Islet precursor cell (in vitro differentiated cells): ENCODE data around the gene XRCC4.
A peak's percentile ranks its signal among the peaks of the same experiment; 100 is the strongest.
"Not testable (repeated sequence)": the region's sequence is repeated elsewhere in the genome, so short reads cannot be mapped to it uniquely, and the experiment has no call there.

ENCODE experiments used
- DNase-seq: peaks from one replicate; pipeline ENCODE4 v3.0.0-alpha.2; 2018

XRCC4 gene

DNA sequence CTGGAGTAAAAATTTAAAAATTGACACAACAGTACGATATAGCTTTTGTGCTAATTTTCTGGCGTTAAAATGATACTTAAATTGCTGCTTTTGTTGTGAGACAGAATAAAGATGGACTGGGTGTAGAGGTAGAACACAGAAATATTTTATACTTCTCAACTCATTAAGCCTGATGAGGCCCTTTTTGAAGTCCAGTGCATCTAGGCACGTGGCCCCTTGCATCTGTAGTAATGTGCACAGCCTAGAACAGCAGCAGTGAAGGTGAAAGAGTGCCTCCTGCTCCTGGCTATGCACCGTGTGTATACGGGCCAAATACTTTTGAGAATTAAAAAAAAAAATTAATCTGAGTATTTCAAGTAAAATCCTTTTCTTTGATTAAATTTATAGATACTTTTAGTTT lies 115.6 kb downstream of the XRCC4 start:
- DNase-seq: no peak

DNA sequence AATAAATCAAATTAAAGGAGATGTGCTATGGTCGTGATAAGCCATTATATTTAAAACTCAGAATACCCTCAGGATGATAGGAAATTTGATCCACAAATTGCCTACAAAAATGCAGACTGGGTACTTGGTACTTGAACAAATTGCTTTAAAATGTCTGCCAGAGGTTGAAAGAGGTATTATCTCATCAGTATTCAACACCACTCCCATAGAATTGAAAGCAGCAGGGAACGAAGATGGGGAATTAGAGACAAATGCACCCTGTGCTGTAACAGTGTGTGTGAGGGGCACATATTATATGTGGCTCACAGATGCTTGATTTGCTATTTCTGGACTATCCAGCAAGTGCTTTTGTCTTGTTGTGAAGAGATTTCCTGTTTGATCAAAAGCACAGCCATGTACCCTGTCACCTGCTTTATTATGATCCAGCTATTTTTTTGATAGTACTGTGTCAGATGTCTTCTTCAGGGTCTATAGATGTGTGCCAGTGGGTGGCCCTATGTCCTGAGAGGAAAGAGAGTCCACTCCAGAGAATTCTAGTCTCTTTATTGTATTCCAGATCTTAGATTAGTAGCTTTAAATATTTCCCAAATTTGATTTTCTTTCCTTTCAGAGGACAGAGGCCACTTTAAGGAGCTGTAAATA lies 120.1 kb downstream of the XRCC4 start:
- DNase-seq: no peak

DNA sequence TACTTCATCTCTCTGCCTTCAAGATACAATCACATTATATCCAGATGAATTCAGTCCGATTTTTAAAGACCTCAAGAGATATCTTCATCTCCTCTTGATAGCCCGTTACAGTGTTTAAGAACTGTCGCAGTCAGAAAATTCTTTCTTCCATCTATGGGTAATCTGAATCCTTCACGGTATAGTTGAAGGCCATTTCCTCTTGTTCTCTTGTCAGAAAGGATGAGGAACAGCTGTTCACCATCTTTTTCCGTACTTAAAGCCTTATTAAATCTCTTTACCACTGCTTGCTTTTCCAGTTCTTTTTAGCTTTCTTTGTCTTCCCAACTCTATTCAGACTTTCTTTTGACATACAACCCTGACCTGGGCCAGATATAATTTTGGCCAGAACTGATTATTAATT lies 121.8 kb downstream of the XRCC4 start:
- no peak for DNase-seq

DNA sequence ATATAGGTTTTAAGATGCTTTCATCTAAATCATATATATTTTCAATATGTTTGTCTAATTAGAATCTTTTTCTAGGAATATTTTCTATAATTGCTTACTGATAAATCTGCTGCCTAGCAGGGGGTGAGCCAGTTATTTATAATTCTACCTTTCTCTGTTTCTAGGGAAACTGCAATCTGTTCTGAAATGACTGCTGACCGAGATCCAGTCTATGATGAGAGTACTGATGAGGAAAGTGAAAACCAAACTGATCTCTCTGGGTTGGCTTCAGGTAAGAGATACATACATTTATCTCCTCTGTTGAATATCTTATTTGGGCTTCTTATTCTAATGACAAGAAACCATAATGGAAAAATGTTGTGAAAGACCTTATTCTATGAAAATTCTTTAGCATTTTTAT lies 127.3 kb downstream of the XRCC4 start:
- no peak for DNase-seq

DNA sequence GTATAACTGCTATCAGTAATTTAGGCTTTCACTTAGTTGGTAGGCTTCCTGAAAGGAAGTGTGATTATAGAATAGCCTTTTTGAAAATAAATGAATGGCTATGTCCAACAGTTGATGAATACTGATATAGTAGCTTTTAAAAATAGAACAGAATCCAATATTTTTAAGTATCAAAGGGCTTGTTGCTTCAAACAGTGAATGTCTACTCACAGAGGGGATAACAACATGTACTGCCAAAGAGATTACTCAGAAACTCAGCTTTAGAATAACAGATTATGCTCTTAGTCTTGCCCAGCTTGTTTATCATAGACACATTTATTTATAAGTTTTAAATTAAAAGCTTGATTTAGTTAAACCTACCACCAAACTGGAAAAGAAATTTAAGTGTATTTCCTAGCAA lies 132.6 kb downstream of the XRCC4 start:
- no peak for DNase-seq

DNA sequence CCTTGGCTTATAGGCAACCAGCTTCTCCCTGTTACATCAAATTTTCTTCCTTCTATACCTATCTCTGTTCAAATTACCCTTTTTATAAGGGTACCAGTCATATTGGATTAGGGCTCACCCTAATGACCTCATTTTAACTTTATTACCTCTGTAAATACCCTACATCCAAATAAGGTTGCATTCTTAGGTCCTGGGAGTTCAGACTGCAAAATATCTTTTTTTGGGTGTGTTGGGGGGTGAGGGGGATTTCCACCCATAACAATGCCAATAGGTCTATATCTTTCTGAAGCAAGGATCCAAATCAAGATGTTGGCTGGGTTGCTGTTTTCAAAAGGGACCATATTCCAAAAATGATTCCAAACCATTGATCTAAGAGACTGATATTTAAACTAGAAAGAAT lies 141.7 kb downstream of the XRCC4 start:
- no peak for DNase-seq

DNA sequence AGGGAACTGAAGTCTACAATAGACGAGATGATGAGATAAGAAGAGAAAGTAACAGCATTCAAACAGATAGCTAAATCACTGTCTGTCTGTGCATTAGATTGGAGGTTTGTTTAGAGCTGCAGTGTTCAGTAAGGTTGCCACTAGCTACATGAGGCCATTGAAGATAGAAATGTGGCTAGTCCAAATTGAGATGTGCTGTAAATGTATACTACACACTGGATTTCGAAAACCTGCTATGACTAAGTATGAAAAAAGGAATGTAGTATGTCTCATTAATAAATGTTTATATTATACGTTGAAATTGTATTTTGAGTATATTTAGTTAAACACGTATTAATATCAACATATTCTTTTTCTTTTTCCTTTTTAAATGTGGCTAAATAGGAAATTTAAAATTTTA lies 142.1 kb downstream of the XRCC4 start:
- DNase-seq: no peak

DNA sequence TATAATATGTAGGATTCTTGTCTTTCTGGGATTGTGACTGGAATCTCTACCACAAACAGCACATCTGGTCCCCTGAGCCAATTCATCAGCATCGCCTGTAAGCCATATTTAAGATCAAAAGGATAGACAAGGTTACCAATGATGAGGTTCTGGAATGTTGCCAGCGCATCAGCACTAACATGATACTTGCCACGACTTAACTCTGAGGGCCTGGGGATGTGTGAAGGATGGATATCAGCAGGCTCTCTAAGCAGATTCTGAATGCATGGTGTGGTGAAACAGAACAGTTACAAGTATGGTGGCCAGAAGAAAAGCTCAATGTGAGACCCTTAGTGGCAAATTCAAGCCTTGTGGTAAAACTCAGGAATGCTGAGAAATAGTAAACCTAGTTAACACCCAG lies 143.0 kb downstream of the XRCC4 start:
- DNase-seq: peak; percentile 68

DNA sequence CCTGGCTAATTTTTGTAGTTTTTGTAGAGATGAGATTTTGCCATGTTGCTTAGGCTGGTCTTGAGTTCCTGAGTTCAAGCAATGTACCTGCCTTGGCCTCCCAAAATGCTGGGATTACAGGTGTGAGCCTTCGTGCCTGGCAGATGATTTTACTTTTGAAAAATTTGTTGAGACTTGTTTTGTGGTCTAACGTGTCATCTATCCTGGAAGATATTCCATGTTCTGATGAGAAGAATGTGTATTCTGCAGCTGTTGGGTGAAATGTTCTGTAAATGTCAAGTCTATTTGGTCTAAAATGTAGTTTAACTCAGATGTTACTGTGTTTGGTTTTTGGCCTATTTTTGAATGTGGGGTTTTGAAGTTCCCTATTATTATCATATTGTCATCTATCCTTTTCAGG lies 145.6 kb downstream of the XRCC4 start:
- no peak for DNase-seq

DNA sequence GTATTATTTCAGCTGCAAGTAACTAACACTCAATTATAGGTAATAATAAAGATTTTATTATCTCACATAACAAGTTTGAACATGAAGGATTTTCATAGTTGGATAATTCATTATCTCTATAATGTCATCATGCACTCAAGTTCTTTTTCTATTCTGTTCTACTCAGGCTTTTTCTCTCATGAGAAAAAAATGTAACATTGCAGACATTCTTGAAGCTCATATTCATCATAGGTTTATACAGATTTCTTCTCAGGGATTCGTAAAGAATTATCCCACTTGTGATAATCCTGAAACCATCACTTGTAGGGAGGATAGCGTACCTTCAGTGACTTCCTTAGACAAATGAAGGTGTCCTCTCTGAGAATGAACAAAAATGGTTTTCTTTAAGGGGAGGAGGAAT lies 150.3 kb downstream of the XRCC4 start:
- no peak for DNase-seq

DNA sequence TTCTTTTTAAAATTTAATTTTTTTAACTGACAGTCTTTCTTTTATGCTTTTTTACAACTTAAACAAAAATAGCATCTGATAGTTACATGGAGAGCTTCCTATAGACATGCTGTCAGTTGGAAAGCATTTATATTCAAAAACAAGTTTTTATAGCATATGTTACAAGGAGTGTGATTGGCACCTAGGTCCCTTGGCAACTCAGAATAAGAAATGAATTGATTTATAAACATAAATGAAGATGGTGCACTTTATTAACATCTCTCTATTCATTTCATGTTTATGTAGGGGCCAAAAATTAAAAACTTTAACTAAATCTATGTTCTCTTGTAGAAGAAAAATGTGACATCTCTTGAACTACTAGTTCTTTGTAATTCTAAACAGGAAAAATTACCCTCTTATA lies 153.2 kb downstream of the XRCC4 start:
- no peak for DNase-seq

DNA sequence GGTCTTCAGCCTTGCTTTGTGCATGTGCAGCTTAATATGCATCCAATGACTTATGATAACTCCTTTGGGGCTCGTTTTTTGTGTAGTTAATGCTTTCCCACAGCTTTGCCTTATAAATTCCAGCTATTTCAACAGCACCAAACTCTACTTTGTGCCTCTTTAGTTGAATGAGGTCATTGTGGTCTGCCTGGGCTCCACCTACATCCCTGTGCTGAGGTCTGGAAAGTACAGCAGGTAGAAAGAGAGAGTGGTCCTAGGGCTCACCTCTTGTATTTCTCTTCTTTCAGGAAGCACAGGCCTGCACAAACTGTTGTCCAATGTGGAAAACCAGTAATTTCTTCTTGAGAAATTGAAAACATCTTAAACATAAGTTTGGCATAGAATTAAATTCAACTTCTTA lies 167.2 kb downstream of the XRCC4 start:
- DNase-seq: peak; percentile 66

DNA sequence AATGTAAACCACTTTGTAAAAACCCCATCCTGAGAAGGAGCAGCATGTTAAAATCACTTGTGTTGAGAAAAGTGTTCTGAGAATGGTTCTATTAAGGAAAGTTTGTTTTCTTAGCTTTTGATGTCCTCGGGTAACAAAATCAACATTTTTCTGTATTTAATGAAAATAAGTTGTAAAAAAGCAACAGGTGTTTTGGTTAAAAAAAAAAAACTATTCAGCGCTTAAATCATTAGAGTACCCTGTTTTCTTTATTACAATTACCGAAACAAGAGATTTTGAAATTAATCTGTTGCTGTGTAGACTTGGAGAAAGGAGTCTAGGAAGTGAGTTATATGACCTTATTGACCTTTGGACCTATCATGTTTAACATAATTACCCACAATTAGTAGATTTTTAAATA lies 167.7 kb downstream of the XRCC4 start:
- DNase-seq: no peak

DNA sequence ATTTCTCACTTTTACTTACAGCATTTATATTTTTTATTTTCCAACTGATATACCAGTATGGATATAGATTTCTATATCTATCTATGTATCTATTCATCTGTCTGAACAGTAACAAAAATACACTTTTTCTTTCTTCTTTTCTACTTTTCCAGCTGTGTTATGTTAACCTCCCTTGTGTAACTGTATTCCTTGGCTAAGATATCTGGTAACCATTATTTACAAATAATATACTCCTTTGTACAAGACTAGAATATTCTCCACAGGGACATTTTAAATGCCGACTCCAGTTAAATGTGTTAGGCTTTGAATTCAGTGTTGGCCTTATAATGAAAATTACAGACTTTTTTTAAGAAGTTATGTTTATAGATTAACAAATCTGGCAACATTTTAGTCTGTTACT lies 168.7 kb downstream of the XRCC4 start:
- no peak for DNase-seq

DNA sequence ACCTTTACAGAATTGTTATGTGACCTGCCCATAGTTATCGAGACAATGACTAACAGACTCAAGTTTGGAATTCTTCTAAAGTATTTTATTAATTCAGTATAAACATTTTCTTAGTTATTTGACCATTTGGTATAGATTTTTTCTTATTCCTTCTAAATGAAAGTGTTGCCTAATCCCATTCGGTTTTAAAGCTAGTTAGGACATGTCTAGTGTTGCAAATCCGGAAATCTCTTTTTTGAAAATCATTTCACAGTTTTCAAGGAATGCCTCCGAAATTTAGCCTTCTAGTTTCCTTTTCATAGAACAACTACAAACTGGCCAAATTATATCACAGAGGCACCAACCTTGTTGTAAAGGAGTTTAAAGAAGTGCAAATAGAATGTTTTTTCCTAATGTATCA lies 171.8 kb downstream of the XRCC4 start:
- no peak for DNase-seq

DNA sequence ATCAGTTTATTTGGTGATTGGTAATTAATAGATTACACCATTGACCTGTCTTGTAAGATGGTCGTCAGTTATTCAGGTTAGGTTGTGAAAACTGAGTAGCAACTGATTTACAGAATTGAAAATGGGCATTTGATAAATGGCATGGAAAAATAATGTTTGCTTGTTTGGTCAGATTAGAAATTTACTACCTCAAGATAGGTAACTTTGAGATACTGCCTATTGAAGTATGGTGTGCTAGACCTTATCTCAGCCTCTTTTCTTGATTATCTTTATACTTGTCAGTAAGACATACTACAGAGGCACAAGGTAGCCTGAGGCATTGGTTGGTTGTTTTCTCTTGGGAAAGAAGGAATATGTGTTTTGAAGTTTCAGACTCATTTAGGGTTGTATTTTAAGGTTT lies 174.5 kb downstream of the XRCC4 start:
- DNase-seq: no peak

DNA sequence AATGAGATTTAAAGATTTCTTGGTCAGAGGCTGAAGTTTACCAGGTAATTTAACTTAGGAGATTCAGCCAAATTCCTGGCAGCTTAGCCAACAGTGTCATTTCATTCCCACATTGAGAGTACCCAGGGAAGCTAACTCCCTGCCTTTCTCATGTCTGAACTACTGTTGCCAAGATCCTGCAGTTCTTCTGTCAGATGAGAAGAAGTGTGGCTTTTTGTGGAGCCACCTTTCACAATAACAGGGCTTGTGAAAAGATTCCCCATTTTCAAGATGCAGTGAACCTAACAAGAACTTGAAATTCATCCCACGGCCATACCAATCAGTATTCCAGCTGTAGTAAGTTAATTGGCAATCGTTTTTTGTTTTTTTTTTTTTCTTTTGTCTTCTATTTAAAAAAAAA lies 176.4 kb downstream of the XRCC4 start:
- no peak for DNase-seq

DNA sequence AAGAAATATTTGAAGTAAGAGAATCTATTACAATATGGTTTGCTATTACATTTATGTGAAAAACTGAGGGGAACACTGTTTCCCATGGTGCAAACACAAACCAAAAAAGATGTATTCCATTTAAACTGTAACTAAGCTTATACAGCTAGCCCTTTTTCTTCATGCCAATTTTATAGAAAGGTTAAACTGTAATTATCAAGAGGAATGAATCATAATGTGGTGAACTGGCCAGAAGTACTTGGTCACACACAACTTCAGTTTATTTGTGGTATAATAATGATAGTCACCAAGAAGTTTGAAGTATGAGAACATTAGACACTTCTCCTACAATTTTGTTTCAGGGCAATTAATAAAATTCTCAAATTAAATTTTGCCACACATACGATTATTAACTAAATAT lies 177.9 kb downstream of the XRCC4 start:
- no peak for DNase-seq

DNA sequence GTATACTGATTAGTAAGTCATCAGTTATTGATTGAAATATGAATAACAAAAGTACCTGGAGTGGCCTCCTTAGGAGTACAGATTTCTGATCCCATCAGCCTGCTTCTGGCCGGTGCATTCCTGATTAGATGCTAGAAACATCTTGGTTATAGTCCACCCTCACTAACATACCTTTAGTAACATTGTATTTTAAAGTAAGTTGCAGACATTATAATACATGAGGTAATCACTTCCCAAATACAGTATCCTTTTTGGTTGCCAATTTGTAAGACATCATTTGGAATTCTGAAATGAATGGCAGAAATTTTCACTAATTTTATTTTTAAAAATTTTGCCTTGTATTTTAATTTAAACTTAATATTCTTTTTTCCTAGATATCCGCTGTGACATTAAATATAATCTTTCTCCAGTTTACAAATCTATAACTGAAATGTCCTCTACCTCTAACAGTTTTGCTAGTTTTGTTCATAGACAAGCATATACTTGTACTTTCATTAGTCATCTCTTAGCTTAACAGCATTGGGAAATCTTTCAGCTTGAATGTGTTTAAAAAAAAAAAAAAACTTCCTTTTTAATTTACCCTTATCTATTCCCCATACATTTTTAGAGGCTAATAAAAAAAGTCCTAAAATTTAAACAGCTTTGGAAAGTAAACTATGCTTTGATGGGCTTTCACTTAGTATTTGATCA lies 178.9 kb downstream of the XRCC4 start:
- no peak for DNase-seq

DNA sequence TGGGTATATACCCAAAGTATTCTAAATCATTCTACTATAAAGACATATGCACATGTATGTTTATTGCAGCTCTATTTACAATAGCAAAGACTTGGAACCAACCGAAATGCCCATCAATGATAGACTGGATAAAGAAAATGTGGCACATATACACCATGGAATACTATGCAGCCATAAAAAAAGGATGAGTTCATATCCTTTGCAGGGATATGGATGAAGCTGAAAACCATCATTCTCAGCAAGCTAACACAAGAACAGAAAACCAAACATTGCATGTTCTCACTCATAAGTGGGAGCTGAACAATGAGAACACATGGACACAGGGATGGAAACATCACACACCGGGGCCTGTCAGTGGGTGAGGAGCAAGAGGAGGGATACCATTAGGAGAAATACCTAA lies 180.3 kb downstream of the XRCC4 start:
- DNase-seq: not testable (repeated sequence)

DNA sequence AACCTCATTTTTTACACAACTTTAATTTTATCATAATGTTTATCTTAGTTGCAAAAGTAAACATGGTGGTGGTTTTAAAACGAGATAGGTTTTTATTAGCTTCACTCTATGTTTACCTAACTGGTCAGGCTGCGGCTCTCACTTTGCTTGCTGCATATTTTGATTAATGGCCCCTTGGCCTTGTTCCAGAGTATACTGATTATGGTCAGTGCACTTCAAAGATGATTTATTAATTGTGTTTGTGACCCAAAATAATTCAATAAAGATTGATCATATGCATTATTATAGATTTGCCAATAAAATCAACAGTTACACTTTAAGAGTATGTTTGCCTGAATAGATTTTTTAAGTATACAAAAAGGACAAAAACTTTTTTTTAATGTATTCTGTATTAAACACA lies 188.0 kb downstream of the XRCC4 start:
- DNase-seq: no peak

DNA sequence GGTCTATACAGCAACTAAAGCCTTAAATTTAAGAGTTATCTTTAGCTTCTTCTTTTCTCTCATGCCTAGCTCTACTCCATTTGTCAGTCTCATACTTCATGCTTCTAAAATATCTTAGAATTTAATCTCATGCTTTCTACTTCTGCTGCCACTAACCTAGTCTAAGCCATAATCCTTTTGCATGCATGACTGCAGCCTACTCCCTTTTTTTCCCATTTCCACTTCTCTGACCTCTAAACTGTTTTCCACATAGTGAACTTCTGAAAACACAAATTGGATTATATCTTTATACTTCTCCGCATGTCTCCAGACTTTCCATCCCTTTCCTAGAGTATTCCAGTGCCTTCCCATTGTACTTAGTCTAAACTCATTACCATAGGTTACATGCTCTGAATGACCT lies 193.0 kb downstream of the XRCC4 start:
- DNase-seq: no peak

DNA sequence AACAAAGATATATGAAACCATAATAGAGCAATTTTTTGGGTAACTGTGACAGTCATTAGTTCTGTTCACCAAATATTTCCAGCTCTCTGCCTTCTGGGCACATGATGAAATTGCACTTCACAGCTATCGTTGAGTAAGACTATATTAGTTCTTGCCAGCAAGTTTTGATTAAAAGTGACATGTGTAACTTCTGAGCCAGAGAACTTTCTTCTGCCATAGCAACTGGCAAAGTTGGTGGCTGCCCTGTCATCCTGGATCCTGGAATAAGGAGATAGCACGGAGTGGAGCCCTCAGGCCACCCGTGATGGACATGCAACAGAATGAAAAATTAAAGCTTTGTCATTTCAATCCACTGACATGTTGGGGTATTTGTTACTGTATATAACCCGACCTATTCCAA lies 199.8 kb downstream of the XRCC4 start:
- no peak for DNase-seq

DNA sequence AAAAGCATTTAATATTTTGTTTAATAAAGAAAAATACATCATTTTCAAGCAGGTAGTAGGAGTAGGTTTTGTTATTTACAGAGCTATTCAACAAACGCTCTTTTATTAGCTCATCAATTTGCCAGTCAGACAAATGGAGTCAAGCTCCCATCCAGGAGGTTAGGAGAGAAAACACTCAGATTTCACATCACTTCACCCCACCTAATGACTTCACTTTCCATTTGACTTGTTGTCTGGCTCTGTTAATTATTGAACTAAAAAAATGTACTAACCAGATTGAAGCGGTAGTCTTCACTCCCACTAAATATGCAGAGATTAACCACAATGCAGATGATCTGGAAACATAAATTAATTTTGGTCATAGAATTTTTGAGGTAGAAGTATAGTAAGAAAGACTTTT lies 200.6 kb downstream of the XRCC4 start:
- no peak for DNase-seq

DNA sequence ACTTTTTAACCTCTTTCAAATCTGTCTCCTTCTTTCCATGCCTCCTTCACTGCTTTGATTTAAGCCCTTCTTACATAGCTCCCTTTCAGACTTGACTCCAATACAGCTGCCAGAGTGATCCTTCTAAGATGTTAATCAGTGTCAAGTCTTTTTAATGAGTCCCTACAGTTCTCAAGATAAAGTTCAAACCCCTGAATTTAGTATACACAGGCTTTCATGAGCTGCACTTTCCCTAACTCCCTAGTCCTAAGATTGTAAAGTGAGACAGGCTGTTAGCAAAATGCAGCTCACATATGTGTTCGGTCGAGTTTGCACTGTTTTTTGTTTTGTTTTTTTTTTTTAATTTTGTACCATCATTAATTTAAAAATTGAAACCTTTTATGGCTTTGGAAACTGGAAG lies 203.8 kb downstream of the XRCC4 start:
- DNase-seq: no peak
